Neural cell (in vitro differentiated cells): ENCODE results near the gene PROSER2.

Source experiments
- CTCF ChIP-seq: fragments of 450-650 bp; IDR thresholded peaks from 2 replicates; pipeline ENCODE4 v1.5.1; 2014; ENCODE audit warnings: antibody characterized with exemption, mild to moderate bottlenecking, moderate library complexity; ENCODE audit not compliant: poor library complexity, severe bottlenecking
- EP300 ChIP-seq: fragments of 450-650 bp; conservative IDR thresholded peaks from 2 replicates; pipeline ENCODE4 v1.6.1; 2014; ENCODE audit warnings: antibody characterized with exemption, mild to moderate bottlenecking, moderate library complexity; ENCODE audit not compliant: poor library complexity, severe bottlenecking
- EZH2 ChIP-seq: fragments of 200-600, 300-800 bp; shearing (Covaris generic), sonication (generic); IDR thresholded peaks from 2 replicates; pipeline ENCODE4 v1.6.1; 2014; ENCODE audit warnings: antibody characterized with exemption, low read length, borderline replicate concordance, mild to moderate bottlenecking; ENCODE audit not compliant: insufficient read depth, poor library complexity, severe bottlenecking
- MXI1 ChIP-seq: fragments of 450-650 bp; conservative IDR thresholded peaks from 2 replicates; pipeline ENCODE4 v1.6.1; 2014; ENCODE audit warnings: antibody characterized with exemption, mild to moderate bottlenecking; ENCODE audit not compliant: poor library complexity, severe bottlenecking
- POLR2AphosphoS5 ChIP-seq: IDR thresholded peaks from 2 replicates; pipeline ENCODE4 v1.6.1; 2012

- TF ChIP-seq CTCF (no peak), POLR2AphosphoS5 (no peak), EP300 (no peak), EZH2 (no peak), MXI1 (no peak)
These were observed 71.4 kb downstream of the PROSER2 start for GRCh38 chr10:11894381-11895107.
